Pons (tissue), 1 donor: ENCODE data around the gene GRXCR1.

Source experiments
- DNase-seq: peaks from one replicate; pipeline ENCODE4 v3.0.0-alpha.2; 2016; ENCODE audit warnings: low spot score

GRXCR1 gene

GRCh38 chr4:42928582-42928981 lies 36.1 kb downstream of the GRXCR1 start:
- DNase-seq = no peak

GRCh38 chr4:42942216-42942615 lies 49.7 kb downstream of the GRXCR1 start:
- no peak for DNase-seq

DNA sequence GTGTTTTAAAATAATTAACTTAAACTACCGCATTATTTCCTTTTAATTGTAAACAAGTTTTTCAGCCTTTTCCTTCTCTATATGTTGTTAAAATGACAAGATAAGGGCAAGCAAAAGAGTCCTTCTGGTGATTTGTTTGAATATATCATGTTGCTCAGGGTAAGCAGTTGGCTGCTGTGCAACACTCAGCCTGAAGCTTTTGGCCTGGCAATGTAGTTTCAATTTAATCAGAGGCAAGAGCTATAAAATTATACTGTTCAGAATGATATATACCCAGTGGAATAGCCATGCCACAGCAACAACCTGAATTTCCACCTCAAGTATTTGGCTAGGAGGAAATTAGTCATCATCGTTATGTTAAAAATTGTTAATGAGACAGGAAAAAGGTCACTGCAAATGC lies 53.4 kb downstream of the GRXCR1 start:
- DNase-seq = peak; percentile 2

- no peak for DNase-seq
Observed at GRCh38 chr4:42953321-42953720, 60.8 kb downstream of the GRXCR1 start.

GRCh38 chr4:42954963-42955669 lies 62.6 kb downstream of the GRXCR1 start:
- DNase-seq = no peak

DNA sequence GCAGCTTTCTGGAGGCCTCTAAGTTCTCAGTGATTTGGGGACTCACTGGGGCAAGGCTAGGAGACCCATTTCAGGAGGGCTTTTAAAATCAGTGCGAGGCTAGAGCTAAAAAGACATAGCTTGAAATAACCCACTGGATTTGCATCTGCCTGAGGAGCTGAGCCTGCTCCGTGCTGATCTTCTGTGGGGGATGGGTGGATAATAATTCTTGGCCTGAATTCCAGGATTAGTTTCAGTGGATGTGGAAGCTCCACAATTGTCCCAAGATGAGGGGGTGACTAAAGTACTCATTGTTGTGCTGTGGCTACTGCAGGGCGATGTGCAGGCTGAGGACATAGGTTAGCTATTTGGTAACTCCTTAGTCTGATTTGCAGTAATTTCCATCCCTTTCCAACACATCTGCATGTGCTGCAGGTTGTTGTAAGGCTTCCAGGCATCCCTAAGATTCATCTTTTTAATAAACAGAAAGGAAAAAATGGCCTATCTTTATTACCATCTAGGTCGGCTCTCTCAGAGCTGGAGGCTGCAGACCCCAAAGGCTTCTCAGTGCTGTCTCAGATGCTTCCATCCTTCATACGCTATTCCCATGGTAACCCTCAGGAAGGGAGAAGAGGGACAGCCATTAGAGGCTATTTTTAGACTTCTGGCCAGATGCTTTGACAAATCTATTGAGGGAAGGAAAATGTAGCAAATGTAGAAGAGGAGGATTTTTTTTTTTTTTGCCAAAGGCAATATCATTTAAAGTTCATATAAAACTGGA lies 63.4 kb downstream of the GRXCR1 start:
- no peak for DNase-seq

- DNase-seq = peak; percentile 10
Observed at GRCh38 chr4:42965326-42965725, 72.8 kb downstream of the GRXCR1 start.

DNA sequence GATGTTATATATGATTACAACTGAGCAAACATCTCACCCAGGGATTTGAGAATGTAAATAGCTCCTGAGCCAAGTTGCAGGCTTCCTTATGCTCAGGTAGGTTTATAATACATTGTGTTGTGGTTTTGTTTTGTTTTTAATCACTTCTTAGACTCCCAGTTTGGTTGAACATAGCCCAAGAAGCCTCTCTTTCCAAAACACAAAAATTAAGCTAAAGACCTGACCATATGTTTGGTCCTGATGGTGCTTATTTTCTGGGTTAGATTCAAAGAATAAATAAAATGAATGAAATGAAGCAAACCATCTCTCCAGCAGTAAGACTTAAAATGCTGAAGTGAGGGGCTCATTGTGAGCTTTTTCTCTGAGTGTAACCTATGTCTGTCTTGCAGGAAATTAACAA lies 93.5 kb downstream of the GRXCR1 start:
- peak; percentile 12 for DNase-seq

GRCh38 chr4:42995343-42995944 lies 102.9 kb downstream of the GRXCR1 start:
- DNase-seq = peak; percentile 27

- DNase-seq = no peak
Observed at GRCh38 chr4:43008793-43009192, 116.3 kb downstream of the GRXCR1 start.

DNA sequence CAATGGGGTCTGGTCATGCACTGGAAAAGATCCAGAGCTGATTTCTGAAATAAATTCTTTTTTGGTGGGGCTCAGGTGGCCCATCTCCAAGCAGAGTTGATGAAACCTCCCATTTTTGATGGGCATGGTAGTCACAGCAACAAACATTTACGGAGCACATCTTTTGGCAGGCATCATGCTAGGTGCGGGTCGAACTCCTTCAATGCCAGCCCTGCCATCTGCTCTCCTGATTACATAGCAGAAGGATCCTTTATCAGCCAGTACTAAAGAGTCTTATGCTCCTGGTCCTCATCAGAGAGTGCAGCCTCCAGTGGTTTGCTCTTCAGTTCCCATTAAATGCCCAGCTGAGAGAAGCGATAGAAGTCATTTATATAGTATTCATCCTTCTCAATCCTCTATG lies 121.7 kb downstream of the GRXCR1 start:
- no peak for DNase-seq

DNA sequence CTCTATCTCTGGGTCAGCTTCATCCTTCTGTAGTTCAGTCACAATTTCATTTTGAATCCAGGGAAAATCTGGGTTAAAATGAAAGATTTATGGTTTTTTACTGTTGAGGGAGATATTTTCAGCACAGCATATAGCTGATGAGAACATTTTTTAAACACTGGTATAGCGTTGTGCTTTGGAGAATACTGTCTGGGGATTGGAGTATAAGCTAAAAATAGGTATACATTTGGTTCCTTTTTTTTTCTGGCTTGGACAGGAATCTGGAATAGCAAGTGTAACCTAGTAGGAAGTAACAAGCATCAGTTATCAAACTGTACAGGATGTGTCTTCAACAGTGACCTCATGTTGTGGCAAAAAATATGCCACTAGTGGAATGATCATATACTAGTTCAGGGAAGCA lies 149.1 kb downstream of the GRXCR1 start:
- no peak for DNase-seq

GRCh38 chr4:43047058-43047457 lies 154.5 kb downstream of the GRXCR1 start:
- DNase-seq = no peak

GRCh38 chr4:43048570-43048969 lies 156.1 kb downstream of the GRXCR1 start:
- no peak for DNase-seq

DNA sequence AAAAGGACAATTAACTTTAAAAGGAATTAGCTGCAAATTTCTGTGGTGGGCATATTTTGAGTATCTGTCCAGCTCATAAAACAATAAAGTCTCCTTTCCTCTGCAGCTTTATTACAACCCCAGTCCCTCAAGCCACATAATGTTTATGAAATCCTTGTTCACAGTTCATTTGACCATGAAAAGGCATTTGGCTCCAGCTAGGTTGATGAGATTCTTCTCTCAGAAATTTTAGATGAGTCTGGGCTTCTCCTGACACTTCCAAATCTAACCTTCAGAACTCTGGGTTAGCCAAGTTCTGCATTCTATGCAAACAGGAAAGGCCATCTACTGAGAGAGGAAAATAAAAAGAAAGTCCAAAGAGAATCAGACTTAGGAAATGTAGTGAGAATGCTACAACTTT lies 156.8 kb downstream of the GRXCR1 start:
- no peak for DNase-seq

- no peak for DNase-seq
Observed at GRCh38 chr4:43066415-43066814, 173.9 kb downstream of the GRXCR1 start.

DNA sequence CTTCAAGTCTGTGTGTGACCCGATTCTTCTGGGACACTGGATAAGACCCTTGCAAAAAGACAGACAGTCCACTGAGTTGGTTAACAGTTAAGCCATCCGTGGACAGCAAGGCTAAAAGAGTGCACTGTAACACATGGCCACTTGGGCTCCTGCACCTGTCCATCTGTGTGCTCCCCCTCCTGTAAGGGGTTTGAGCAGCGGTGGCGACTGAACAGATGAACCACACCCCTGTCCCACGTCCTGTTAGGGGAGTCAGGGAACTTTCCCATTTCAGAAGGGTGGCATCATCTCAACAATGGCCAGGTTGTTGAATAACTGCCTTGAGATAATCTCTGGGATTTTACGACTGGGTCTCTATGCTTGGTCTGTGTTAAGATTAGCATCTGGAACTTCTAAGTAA lies 178.6 kb downstream of the GRXCR1 start:
- no peak for DNase-seq
